Stimulated activated memory B cell treated with anti-CD40 and anti-IgM and Interleukin-4, amounts not matched to agents 10 μg/mL and 1 μg/mL and 100 μg/mL, for 72 hours (primary cell): ENCODE results near the gene RHOF.

ENCODE experiments used
- ATAC-seq: fragments of 150-1000 bp; cut with Tn5 transposase; 2 replicates; pipeline ENCODE4 v1.10.0; 2021
- H3K27ac Mint-ChIP-seq: one replicate; pipeline ENCODE4 v1.8.0; 2022; ENCODE audit warnings: mild to moderate bottlenecking, mixed read lengths
- H3K27me3 Mint-ChIP-seq: one replicate; pipeline ENCODE4 v1.8.0; 2022; ENCODE audit warnings: mixed read lengths
- H3K36me3 Mint-ChIP-seq: one replicate; pipeline ENCODE4 v1.8.0; 2022; ENCODE audit warnings: mixed read lengths
- H3K4me1 Mint-ChIP-seq: one replicate; pipeline ENCODE4 v1.8.0; 2022; ENCODE audit warnings: mixed read lengths
- H3K4me3 Mint-ChIP-seq: one replicate; pipeline ENCODE4 v1.8.0; 2022; ENCODE audit warnings: mild to moderate bottlenecking, moderate library complexity, mixed read lengths
- H3K9me3 Mint-ChIP-seq: one replicate; pipeline ENCODE4 v1.8.0; 2022; ENCODE audit warnings: mixed read lengths

The RHOF gene

GRCh38 chr12:121738340-121738858 is 55.1 kb downstream of the RHOF start:
- Mint-ChIP-seq H3K36me3 (peaks cover 4% of the 10 kb centered on the region), H3K9me3 (no peaks in the 10 kb centered on the region), H3K4me1 (no peaks in the 10 kb centered on the region), H3K27me3 (no peaks in the 10 kb centered on the region), H3K4me3 (no peak overlapping the region), H3K27ac (no peak overlapping the region)
- no peak for ATAC-seq

- H3K27ac Mint-ChIP-seq: no peak overlapping the region
- ATAC-seq: no peak
- no peak overlapping the region for H3K4me3 Mint-ChIP-seq
- no peaks in the 10 kb centered on the region for H3K9me3 Mint-ChIP-seq
- no peaks in the 10 kb centered on the region for H3K4me1 Mint-ChIP-seq
- peaks cover 4% of the 10 kb centered on the region for H3K36me3 Mint-ChIP-seq
- H3K27me3 Mint-ChIP-seq: no peaks in the 10 kb centered on the region
Measured at GRCh38 chr12:121733849-121734248, 59.6 kb downstream of the RHOF start.

- no peaks in the 10 kb centered on the region for H3K4me1 Mint-ChIP-seq
- H3K27ac Mint-ChIP-seq: no peak overlapping the region
- H3K4me3 Mint-ChIP-seq: no peak overlapping the region
- no peaks in the 10 kb centered on the region for H3K27me3 Mint-ChIP-seq
- no peak for ATAC-seq
- no peaks in the 10 kb centered on the region for H3K36me3 Mint-ChIP-seq
- no peaks in the 10 kb centered on the region for H3K9me3 Mint-ChIP-seq
Measured at GRCh38 chr12:121731473-121731872, 62.0 kb downstream of the RHOF start.

GRCh38 chr12:121729021-121729420 is 64.5 kb downstream of the RHOF start:
- no peak overlapping the region for H3K27ac Mint-ChIP-seq
- no peak for ATAC-seq
- H3K36me3 Mint-ChIP-seq: peaks cover 14% of the 10 kb centered on the region
- H3K27me3 Mint-ChIP-seq: no peaks in the 10 kb centered on the region
- H3K4me1 Mint-ChIP-seq: no peaks in the 10 kb centered on the region
- H3K9me3 Mint-ChIP-seq: no peaks in the 10 kb centered on the region
- H3K4me3 Mint-ChIP-seq: no peak overlapping the region
